Fibroblast of lung (primary cell): Measurements from ENCODE around the gene SMYD5.

Experiments
- CTCF ChIP-seq, 2 donors: IDR thresholded peaks in 1 of 2; conservative IDR thresholded peaks in 1 of 2; 1 replicate in 1 of 2; 2 replicates in 1 of 2; pipeline ENCODE4 v1.5.1; 2011 to 2012; ENCODE audit warnings: low read length in 2 of 2, control low read depth in 1 of 2, inconsistent platforms in 1 of 2, low read depth in 1 of 2, mild to moderate bottlenecking in 1 of 2
- EZH2 ChIP-seq: IDR thresholded peaks from 2 replicates; pipeline ENCODE4 v1.5.1; 2012; ENCODE audit warnings: low read length, control low read depth, mild to moderate bottlenecking; ENCODE audit errors: missing control alignments

- TF ChIP-seq CTCF (conservative IDR thresholded peaks at IDR 0.05 in 1 of 2, IDR thresholded peaks at IDR 0.05 in 1 of 2; ENCODE audit: low read depth in 1 of 2, low read length in 2 of 2) = no peak
- TF ChIP-seq EZH2 = no peak
Measured at GRCh38 chr2:73257425-73258125, 43.5 kb downstream of the SMYD5 start.
